Mucosa of descending colon (tissue), 3 donors: Measurements from ENCODE around the gene LMX1B. TPM values are rescaled to one million over a fixed set of nuclear protein-coding genes. Genes with fewer than 3 reads are reported as not detected.

ENCODE experiments used
- ATAC-seq: fragments of 200-7000 bp; cut with Tn5 transposase; one replicate; pipeline ENCODE4 v1.9.1; 2020; ENCODE audit warnings: mild to moderate bottlenecking, moderate library complexity
- DNase-seq, 3 donors: peaks; one replicate each; pipeline ENCODE4 v3.0.0-alpha.2; 2020
- H3K36me3 ChIP-seq: fragments of 200-600 bp; one replicate; pipeline ENCODE4 v1.8.0; 2021; ENCODE audit warnings: low read depth, mild to moderate bottlenecking
- H3K4me1 ChIP-seq: fragments of 200-600 bp; one replicate; pipeline ENCODE4 v1.8.0; 2021; ENCODE audit warnings: low read depth, mild to moderate bottlenecking
- H3K4me3 ChIP-seq: fragments of 200-600 bp; one replicate; pipeline ENCODE4 v1.8.0; 2021; ENCODE audit warnings: mild to moderate bottlenecking
- H3K9me3 ChIP-seq: fragments of 200-600 bp; one replicate; pipeline ENCODE4 v1.8.0; 2021; ENCODE audit warnings: mild to moderate bottlenecking
- intact Hi-C, 2 donors: fragments of 100-400 bp; cut with DNase I in 1 of 2; cut with micrococcal nuclease in 1 of 2; formaldehyde crosslinking; loops; one replicate each; pipeline versions ENCODE4 v1.11.0 to v1.11.1; 2022; cut with DNase I, micrococcal nuclease
- total RNA-seq, 3 donors: library from RNA; stranded (reverse); fragmentation: NEBNext Ultra II Directional in 2 of 3; extraction: Animal tissue kit (Norgen Biotek cat#: 25700) in 2 of 3; gene quantifications; one replicate each; pipeline versions ENCODE4 v1.2.1 to v1.2.4, GENCODE V29; 2021 to 2023
- TF ChIP-seq, protein P1 (sequence below): fragments of 200-600 bp; IDR thresholded peaks from one replicate; pipeline ENCODE4 v1.8.0; 2022; ENCODE audit warnings: antibody characterized with exemption, mild to moderate bottlenecking
- donor health status: DM: no; HTN: no; CAD: no; lungs with moderate emphysema.
- donor health status: DM: no; HTN: no; CAD: no.
- donor health status: DM: no; HTN: yes; CAD: no.

The LMX1B gene
- total RNA-seq, 3 donors from 2014 or later = 0.14 to 0.51 TPM; not detected in 1

DNA sequence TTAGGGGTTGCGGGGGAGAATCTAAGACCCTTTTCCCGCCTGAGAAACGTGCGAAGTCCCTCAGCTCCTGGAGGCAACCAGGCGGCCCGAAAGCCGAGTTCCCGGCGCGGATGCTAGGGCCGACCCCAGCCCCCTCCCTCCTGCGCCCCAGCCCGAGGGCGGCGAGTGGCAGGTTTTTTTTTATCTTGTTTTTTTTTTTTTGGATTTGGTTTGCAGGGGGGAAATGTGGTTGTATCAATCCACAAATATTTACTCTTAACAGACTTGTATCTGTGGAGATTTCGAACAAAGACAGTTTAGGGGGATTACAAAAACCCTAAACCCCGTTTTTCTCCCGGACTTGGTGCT, 10.7 kb downstream of the LMX1B start:
- H3K9me3 ChIP-seq = no peaks in the 10 kb centered on the region
- H3K4me1 ChIP-seq = peaks cover 11% of the 10 kb centered on the region
- TF ChIP-seq, protein P1, sequence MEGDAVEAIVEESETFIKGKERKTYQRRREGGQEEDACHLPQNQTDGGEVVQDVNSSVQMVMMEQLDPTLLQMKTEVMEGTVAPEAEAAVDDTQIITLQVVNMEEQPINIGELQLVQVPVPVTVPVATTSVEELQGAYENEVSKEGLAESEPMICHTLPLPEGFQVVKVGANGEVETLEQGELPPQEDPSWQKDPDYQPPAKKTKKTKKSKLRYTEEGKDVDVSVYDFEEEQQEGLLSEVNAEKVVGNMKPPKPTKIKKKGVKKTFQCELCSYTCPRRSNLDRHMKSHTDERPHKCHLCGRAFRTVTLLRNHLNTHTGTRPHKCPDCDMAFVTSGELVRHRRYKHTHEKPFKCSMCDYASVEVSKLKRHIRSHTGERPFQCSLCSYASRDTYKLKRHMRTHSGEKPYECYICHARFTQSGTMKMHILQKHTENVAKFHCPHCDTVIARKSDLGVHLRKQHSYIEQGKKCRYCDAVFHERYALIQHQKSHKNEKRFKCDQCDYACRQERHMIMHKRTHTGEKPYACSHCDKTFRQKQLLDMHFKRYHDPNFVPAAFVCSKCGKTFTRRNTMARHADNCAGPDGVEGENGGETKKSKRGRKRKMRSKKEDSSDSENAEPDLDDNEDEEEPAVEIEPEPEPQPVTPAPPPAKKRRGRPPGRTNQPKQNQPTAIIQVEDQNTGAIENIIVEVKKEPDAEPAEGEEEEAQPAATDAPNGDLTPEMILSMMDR = no peak
- intact Hi-C loops = no loop called here
- no peak for ATAC-seq
- H3K36me3 ChIP-seq = no peaks in the 10 kb centered on the region
- H3K4me3 ChIP-seq = no peak overlapping the region
- no peak for DNase-seq

DNA sequence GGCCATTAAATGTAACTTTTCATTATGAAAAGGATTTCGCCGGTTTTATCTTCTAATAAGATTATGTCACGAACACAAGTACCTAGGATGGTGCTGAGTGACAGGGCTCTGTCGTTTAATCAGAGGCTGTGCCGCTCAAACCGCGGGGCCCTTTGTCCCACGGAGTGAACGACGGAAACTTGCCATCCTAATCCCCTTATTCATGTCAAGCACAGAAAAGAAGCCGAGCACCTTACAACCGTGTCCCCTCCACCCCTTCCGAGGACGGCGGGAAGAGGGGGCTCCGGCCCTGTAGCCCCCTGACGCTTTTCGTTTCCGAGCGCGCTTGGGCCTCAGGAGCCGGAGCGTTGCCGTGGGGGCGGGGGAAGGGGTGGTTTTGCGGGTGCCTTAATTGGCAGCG, 11.2 kb downstream of the LMX1B start:
- peaks cover 11% of the 10 kb centered on the region for H3K4me1 ChIP-seq
- no peak overlapping the region for H3K4me3 ChIP-seq
- ATAC-seq = no peak
- TF ChIP-seq, protein P1 = no peak
- intact Hi-C loops = no loop called here
- no peaks in the 10 kb centered on the region for H3K36me3 ChIP-seq
- H3K9me3 ChIP-seq = no peaks in the 10 kb centered on the region
- no peak for DNase-seq

DNA sequence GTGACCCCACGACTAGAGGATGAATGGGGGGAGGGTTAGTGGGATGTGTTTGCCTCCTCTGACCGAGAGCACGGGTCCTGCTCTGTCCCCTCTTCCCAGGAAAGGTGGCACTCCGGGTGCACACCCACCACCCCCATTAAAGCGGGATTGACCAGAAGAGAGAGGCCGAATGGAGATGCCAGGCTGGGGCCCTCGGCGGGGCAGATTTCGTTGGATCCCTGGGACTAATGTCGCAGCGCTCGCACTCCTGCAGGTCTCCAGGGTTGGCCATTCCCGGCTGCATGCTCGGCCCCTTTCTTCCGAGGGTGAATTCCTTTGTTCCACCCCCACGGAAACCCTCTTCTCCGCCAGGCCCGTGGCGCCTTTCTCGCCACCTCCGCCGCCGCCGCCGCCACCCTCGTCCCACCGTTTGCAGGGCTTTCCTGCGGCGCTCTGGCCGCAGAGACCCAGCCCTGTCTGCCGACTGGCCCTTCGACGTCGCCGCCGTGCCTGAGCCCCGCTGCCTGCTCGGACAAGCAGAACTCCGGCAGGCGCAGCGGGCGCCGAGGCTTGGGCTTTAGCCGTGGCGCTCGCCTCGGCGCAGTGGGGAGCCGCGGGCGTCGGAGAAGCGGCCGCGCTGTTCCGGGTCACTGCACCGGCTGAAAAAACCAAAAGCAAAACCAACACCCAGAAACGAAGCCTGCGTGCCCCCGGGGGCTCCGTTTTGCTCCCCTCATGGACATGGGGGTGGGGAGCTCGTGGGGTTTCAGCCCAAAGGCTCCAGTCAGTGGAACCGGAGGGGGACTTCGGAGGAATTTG, 11.8 kb downstream of the LMX1B start:
- no peaks in the 10 kb centered on the region for H3K36me3 ChIP-seq
- DNase-seq = no peak
- peaks cover 11% of the 10 kb centered on the region for H3K4me1 ChIP-seq
- TF ChIP-seq, protein P1 = no peak
- intact Hi-C loops = no loop called here
- no peak overlapping the region for H3K4me3 ChIP-seq
- ATAC-seq = peak; percentile 34
- H3K9me3 ChIP-seq = no peaks in the 10 kb centered on the region

DNA sequence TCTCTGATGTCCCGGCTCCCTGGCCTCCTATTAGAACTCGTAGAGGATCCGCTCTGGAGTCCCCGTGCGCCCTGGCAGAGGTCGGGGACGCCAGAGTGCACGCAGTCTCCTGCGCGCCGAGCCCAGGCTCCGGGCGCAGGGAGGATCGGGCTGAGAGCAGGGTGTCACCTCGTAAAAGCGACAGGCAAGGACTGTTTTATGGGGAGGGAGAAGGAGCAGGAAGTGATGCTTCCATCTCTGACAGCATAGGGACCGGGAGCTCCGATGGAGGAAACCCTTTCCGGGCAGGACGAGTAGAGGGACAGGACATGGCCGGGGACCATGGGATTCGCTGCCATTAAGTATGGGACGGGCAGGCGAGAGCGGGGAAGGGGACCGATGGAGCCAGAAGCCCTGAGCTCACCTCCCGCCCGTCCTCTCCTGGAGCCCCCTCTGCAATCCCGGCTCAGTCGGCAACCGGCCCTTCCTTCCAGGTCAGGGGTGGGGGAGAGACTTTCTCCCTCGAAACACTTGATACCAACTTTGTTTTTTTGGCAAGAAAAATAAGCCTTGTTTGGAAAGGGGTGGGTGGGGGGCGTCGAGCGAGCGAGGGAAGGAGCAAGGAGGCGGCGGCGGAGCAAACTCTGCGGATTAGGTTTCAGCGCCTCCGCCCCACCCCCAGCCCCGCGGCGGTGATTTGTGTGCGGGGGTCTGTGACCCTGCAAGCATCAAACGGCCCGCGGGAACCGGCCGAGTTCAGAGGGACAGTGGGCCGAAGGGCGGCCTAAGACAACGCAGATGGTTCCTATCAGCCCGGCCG, 12.6 kb downstream of the LMX1B start:
- intact Hi-C loops = no loop called here
- H3K4me3 ChIP-seq = no peak overlapping the region
- TF ChIP-seq, protein P1 = no peak
- ATAC-seq (peak; percentile 62), DNase-seq (no peak)
- H3K36me3 ChIP-seq = no peaks in the 10 kb centered on the region
- H3K4me1 ChIP-seq = peaks cover 11% of the 10 kb centered on the region
- no peaks in the 10 kb centered on the region for H3K9me3 ChIP-seq

DNA sequence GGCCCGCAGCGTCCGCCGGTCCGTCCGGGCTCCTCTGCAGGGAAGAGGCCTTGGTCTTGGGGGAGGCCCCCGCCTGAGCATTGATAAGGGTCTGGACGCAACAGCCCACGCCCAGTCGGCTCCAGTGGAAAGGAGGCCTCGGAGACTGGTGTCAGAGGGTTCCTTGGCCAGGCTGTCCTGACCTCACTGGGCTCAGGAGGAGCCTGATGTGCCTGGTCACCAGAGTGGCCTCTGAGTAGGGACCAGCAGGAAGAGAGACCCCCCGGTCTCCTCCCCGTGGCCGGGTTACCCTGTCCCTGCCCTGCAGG, 13.2 kb downstream of the LMX1B start:
- DNase-seq (no peak), ATAC-seq (no peak)
- Histone ChIP-seq H3K4me1 (peaks cover 11% of the 10 kb centered on the region), H3K36me3 (no peaks in the 10 kb centered on the region), H3K4me3 (no peak overlapping the region), H3K9me3 (no peaks in the 10 kb centered on the region)
- intact Hi-C loops = no loop called here
- TF ChIP-seq, protein P1 = no peak
